HCT116 (cell line): Measurements from ENCODE around the gene DHODH. TPM values are rescaled to one million over a fixed set of nuclear protein-coding genes. Genes with fewer than 3 reads are reported as not detected.

Experiments used
- ATAC-seq: fragments of 200-7000 bp; cut with Tn5 transposase; 2 replicates; pipeline ENCODE4 v1.9.1; 2020; ENCODE audit warnings: mild to moderate bottlenecking, moderate library complexity
- BruUV-seq: library from RNA; stranded (reverse); fragments of 400-500 nt; replicated peaks from 2 replicates; lab custom pipeline; 2021; lab: Mats Ljungman, UMichigan
- CTCF ChIA-PET: fragments of 300-600 bp; sonication (Branson Sonifier 250); formaldehyde crosslinking; loops from one replicate; lab custom pipeline; 2021; ENCODE audit warnings: antibody characterized with exemption; lab: Charles Lee
- POLR2A ChIA-PET: fragments of 300-600, 350-600 bp; sonication (Branson Sonifier 250); formaldehyde crosslinking; loops from one replicate; lab custom pipeline; 2021; ENCODE audit warnings: antibody characterized with exemption; lab: Charles Lee
- RAD21 ChIA-PET, 2 experiments: fragments of 300-600 bp; sonication (Branson Sonifier 250); formaldehyde crosslinking; loops; one replicate each; lab custom pipeline; 2023; ENCODE audit warnings: low total read pairs in 2 of 2; ENCODE audit not compliant: uncharacterized antibody in 2 of 2, unreplicated experiment in 2 of 2, low non-redundant PET in 1 of 2; lab: Charles Lee
- DNase-seq: peaks from one replicate; pipeline ENCODE4 v3.0.0-alpha.2; 2010; ENCODE audit warnings: low read depth, low spot score
- H2AFZ ChIP-seq: fragments of 200-600 bp; shearing (Covaris generic), sonication (generic); 2 replicates; pipeline ENCODE4 v1.6.1; 2017; ENCODE audit warnings: low read depth, mixed run types, mixed read lengths, antibody characterized with exemption, low read length; ENCODE audit not compliant: poor library complexity, severe bottlenecking
- H3K27ac ChIP-seq: 2 replicates; pipeline ENCODE4 v1.5.1; 2012; ENCODE audit warnings: low read depth, low read length
- H3K27me3 ChIP-seq: fragments of 200-600 bp; sonication (generic); 2 replicates; pipeline ENCODE4 v1.6.1; 2016; ENCODE audit warnings: mixed run types, low read length, mixed read lengths; ENCODE audit not compliant: insufficient read depth
- H3K36me3 ChIP-seq, 2 experiments: fragments of 200-500 bp in 1 of 2; fragments of 200-600 bp in 1 of 2; sonication (Bioruptor generic) in 1 of 2; sonication (generic) in 1 of 2; 2 replicates each; pipeline versions ENCODE4 v1.5.1 to v1.6.1; 2014 to 2016; ENCODE audit warnings: low read length in 2 of 2, inconsistent platforms in 1 of 2, mixed read lengths in 1 of 2, mixed run types in 1 of 2; ENCODE audit not compliant: insufficient read depth in 2 of 2, control insufficient read depth in 1 of 2
- H3K4me1 ChIP-seq, 2 experiments: fragments of 200-600 bp in 1 of 2; sonication (generic) in 1 of 2; 2 replicates each; pipeline versions ENCODE4 v1.5.1 to v1.6.1; 2012 to 2017; ENCODE audit warnings: low read length in 2 of 2, inconsistent platforms in 1 of 2, mild to moderate bottlenecking in 1 of 2, mixed read lengths in 1 of 2, mixed run types in 1 of 2, moderate library complexity in 1 of 2; ENCODE audit not compliant: insufficient read depth in 2 of 2, control insufficient read depth in 1 of 2
- H3K4me2 ChIP-seq: fragments of 200-600 bp; sonication (generic); 2 replicates; pipeline ENCODE4 v1.6.1; 2017; ENCODE audit warnings: mixed run types, low read length, mixed read lengths
- H3K4me3 ChIP-seq, 2 experiments: fragments of 200-600 bp in 1 of 2; sonication (generic) in 1 of 2; replicated peaks in 1 of 2; 2 replicates each; pipeline ENCODE4 v1.5.1; 2011 to 2016; ENCODE audit warnings: low read length in 2 of 2, control low read depth in 1 of 2, low read depth in 1 of 2, mild to moderate bottlenecking in 1 of 2, mixed read lengths in 1 of 2, mixed run types in 1 of 2
- H3K79me2 ChIP-seq: fragments of 200-600 bp; sonication (generic); 2 replicates; pipeline ENCODE4 v1.6.1; 2017; ENCODE audit warnings: mild to moderate bottlenecking, mixed run types, low read length, moderate library complexity, mixed read lengths; ENCODE audit not compliant: insufficient read depth
- H3K9ac ChIP-seq: fragments of 200-600 bp; sonication (generic); 2 replicates; pipeline ENCODE4 v1.6.1; 2016; ENCODE audit warnings: low read length, mixed read lengths
- H3K9me2 ChIP-seq: fragments of 200-600 bp; sonication (generic), shearing (Covaris generic); 2 replicates; pipeline ENCODE4 v1.6.1; 2017; ENCODE audit warnings: mixed run types, mild to moderate bottlenecking, moderate library complexity; ENCODE audit not compliant: insufficient read depth
- H3K9me3 ChIP-seq, 2 experiments: fragments of 200-500 bp in 1 of 2; fragments of 200-600 bp in 1 of 2; sonication (Bioruptor generic) in 1 of 2; sonication (generic) in 1 of 2; 2 replicates each; pipeline ENCODE4 v1.6.1; 2014 to 2017; ENCODE audit warnings: low read length in 2 of 2, mixed read lengths in 2 of 2, inconsistent platforms in 1 of 2, low read depth in 1 of 2, mild to moderate bottlenecking in 1 of 2, mixed run types in 1 of 2, moderate library complexity in 1 of 2; ENCODE audit not compliant: control insufficient read depth in 1 of 2, insufficient read depth in 1 of 2
- H4K20me1 ChIP-seq: fragments of 200-600 bp; sonication (generic), shearing (Covaris generic); 2 replicates; pipeline ENCODE4 v1.6.1; 2017; ENCODE audit warnings: mixed run types, mild to moderate bottlenecking, moderate library complexity; ENCODE audit not compliant: insufficient read depth
- EGR1 ChIP-seq: IDR thresholded peaks from 2 replicates; pipeline ENCODE4 v1.6.1; 2012; ENCODE audit warnings: low read depth
- ELF1 ChIP-seq: IDR thresholded peaks from 2 replicates; pipeline ENCODE4 v1.6.1; 2012; ENCODE audit warnings: low read depth, borderline replicate concordance
- EZH2 ChIP-seq: fragments of 200-600 bp; sonication (generic); IDR thresholded peaks from 2 replicates; pipeline ENCODE4 v1.6.1; 2017; ENCODE audit warnings: antibody characterized with exemption, mixed run types
- EZH2phosphoT487 ChIP-seq: fragments of 200-600 bp; IDR thresholded peaks from 2 replicates; pipeline ENCODE4 v1.6.1; 2018; ENCODE audit warnings: antibody characterized with exemption, borderline replicate concordance
- FOSL1 ChIP-seq: IDR thresholded peaks from 2 replicates; pipeline ENCODE4 v1.6.1; 2012; ENCODE audit warnings: low read depth
- JUND ChIP-seq: IDR thresholded peaks from 2 replicates; pipeline ENCODE4 v1.6.1; 2012
- POLR2A ChIP-seq: IDR thresholded peaks from 2 replicates; pipeline ENCODE4 v1.7.0; 2011; ENCODE audit warnings: borderline replicate concordance; ENCODE audit not compliant: insufficient read depth, insufficient read length; ENCODE audit errors: extremely low read depth
- POLR2AphosphoS5 ChIP-seq: IDR thresholded peaks from 2 replicates; pipeline ENCODE4 v1.6.1; 2011; ENCODE audit warnings: mild to moderate bottlenecking, low read depth, low read length, moderate library complexity
- RAD21 ChIP-seq: IDR thresholded peaks from 2 replicates; pipeline ENCODE4 v1.6.1; 2012; ENCODE audit warnings: low read depth, mild to moderate bottlenecking
- SIN3A ChIP-seq: IDR thresholded peaks from 2 replicates; pipeline ENCODE4 v1.6.1; 2012; ENCODE audit warnings: low read depth
- SP1 ChIP-seq: IDR thresholded peaks from 2 replicates; pipeline ENCODE4 v1.6.1; 2012; ENCODE audit warnings: low read depth
- SRF ChIP-seq: IDR thresholded peaks from 2 replicates; pipeline ENCODE4 v1.6.1; 2012; ENCODE audit warnings: low read depth
- TCF7L2 ChIP-seq: IDR thresholded peaks from 2 replicates; pipeline ENCODE4 v1.7.0; 2011; ENCODE audit warnings: borderline replicate concordance, inconsistent platforms; ENCODE audit not compliant: insufficient read depth, insufficient read length; ENCODE audit errors: extremely low read depth
- YY1 ChIP-seq: IDR thresholded peaks from 2 replicates; pipeline ENCODE4 v1.6.1; 2011; ENCODE audit warnings: low read length, low read depth, moderate library complexity, mild to moderate bottlenecking; ENCODE audit not compliant: insufficient replicate concordance; ENCODE audit errors: extremely low read depth
- ZFX ChIP-seq: fragments of 450-650 bp; IDR thresholded peaks from 2 replicates; pipeline ENCODE4 v1.6.1; 2017
- ZNF274 ChIP-seq: fragments of 200-500 bp; sonication (Bioruptor generic); IDR thresholded peaks from 2 replicates; pipeline ENCODE4 v1.6.1; 2014; ENCODE audit warnings: mild to moderate bottlenecking, low read depth, low read length, inconsistent platforms
- intact Hi-C: fragments of 100-400 bp; cut with micrococcal nuclease; formaldehyde crosslinking; loops from 2 replicates; pipeline ENCODE4 v1.10.0; 2022
- total RNA-seq: library from RNA; stranded (reverse); gene quantifications from one replicate; pipeline ENCODE4 v1.2.1, GENCODE V29; 2021; ENCODE audit not compliant: unreplicated experiment
- TF ChIP-seq, protein P1 (sequence below): IDR thresholded peaks from 2 replicates; pipeline ENCODE4 v1.6.1; 2012; ENCODE audit warnings: low read depth
- TF ChIP-seq, protein P2 (sequence below): IDR thresholded peaks from 2 replicates; pipeline ENCODE4 v1.6.1; 2012
- TF ChIP-seq, protein P3 (sequence below): IDR thresholded peaks from 2 replicates; pipeline ENCODE4 v1.6.1; 2012

DHODH gene
- total RNA-seq, 1 experiment from 2014 or later: 22.1 TPM

DNA sequence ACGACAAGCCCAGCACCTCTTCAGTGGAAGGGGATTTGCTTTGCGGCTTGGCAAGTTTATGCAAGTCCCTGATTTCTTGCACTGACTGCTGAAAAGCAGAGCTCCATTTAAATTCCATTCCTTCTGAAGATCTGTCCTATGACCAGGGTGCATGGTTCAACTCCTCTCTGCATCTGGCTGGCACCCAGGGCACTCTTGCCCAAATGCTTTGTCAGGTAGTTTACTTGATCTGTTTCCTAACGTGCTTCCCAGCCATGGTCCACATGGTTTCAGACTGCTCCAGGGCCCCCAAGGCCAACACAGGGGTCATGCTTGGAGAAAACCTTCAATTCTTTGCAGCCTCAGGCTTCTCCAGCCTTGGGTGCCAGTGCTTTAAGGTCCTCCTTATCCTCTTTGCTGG lies 34.5 kb downstream of the DHODH start:
- TF ChIP-seq SIN3A (no peak), TCF7L2 (no peak), FOSL1 (no peak), RAD21 (no peak), YY1 (no peak), SP1 (no peak), EGR1 (no peak), SRF (no peak), ZFX (no peak), POLR2A (no peak), POLR2AphosphoS5 (no peak), EZH2 (no peak), EZH2phosphoT487 (no peak), ZNF274 (no peak), ELF1 (no peak), JUND (no peak)
- TF ChIP-seq, protein P1, sequence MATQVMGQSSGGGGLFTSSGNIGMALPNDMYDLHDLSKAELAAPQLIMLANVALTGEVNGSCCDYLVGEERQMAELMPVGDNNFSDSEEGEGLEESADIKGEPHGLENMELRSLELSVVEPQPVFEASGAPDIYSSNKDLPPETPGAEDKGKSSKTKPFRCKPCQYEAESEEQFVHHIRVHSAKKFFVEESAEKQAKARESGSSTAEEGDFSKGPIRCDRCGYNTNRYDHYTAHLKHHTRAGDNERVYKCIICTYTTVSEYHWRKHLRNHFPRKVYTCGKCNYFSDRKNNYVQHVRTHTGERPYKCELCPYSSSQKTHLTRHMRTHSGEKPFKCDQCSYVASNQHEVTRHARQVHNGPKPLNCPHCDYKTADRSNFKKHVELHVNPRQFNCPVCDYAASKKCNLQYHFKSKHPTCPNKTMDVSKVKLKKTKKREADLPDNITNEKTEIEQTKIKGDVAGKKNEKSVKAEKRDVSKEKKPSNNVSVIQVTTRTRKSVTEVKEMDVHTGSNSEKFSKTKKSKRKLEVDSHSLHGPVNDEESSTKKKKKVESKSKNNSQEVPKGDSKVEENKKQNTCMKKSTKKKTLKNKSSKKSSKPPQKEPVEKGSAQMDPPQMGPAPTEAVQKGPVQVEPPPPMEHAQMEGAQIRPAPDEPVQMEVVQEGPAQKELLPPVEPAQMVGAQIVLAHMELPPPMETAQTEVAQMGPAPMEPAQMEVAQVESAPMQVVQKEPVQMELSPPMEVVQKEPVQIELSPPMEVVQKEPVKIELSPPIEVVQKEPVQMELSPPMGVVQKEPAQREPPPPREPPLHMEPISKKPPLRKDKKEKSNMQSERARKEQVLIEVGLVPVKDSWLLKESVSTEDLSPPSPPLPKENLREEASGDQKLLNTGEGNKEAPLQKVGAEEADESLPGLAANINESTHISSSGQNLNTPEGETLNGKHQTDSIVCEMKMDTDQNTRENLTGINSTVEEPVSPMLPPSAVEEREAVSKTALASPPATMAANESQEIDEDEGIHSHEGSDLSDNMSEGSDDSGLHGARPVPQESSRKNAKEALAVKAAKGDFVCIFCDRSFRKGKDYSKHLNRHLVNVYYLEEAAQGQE: no peak
- TF ChIP-seq, protein P2, sequence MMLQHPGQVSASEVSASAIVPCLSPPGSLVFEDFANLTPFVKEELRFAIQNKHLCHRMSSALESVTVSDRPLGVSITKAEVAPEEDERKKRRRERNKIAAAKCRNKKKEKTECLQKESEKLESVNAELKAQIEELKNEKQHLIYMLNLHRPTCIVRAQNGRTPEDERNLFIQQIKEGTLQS: no peak
- TF ChIP-seq, protein P3, sequence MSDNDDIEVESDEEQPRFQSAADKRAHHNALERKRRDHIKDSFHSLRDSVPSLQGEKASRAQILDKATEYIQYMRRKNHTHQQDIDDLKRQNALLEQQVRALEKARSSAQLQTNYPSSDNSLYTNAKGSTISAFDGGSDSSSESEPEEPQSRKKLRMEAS: no peak
- ChIA-PET CTCF (no interaction called here), POLR2A (no interaction called here), RAD21 (no interaction called here)
- DNase-seq (no peak), ATAC-seq (no peak)
- Histone ChIP-seq H3K4me1 (no peaks in the 10 kb centered on the region), H3K79me2 (no peaks in the 10 kb centered on the region), H2AFZ (no peak overlapping the region), H4K20me1 (no peaks in the 10 kb centered on the region), H3K27ac (no peak overlapping the region), H3K36me3 (no peaks in the 10 kb centered on the region), H3K9ac (no peak overlapping the region), H3K4me2 (no peak overlapping the region), H3K4me3 (no peak overlapping the region), H3K9me3 (no peaks in the 10 kb centered on the region), H3K27me3 (no peaks in the 10 kb centered on the region), H3K9me2 (no peaks in the 10 kb centered on the region)
- intact Hi-C loops: no loop called here
- BruUV-seq: no TSS peak
